Stimulated activated CD8-positive, alpha-beta memory T cell treated with anti-CD3 and anti-CD28 coated beads, Interleukin-15, amount 100 ng/mL, for 1 hour (primary cell): ENCODE data around the gene S100PBP.

Experiments used
- DNase-seq: peaks from one replicate; pipeline ENCODE4 v3.0.0-alpha.2; 2020; ENCODE audit warnings: low read depth

The S100PBP gene

GRCh38 chr1:32830092-32830852 lies 12.8 kb downstream of the S100PBP start:
- DNase-seq: no peak

- DNase-seq: no peak
Measured at GRCh38 chr1:32831878-32832277, 14.4 kb downstream of the S100PBP start.

DNA sequence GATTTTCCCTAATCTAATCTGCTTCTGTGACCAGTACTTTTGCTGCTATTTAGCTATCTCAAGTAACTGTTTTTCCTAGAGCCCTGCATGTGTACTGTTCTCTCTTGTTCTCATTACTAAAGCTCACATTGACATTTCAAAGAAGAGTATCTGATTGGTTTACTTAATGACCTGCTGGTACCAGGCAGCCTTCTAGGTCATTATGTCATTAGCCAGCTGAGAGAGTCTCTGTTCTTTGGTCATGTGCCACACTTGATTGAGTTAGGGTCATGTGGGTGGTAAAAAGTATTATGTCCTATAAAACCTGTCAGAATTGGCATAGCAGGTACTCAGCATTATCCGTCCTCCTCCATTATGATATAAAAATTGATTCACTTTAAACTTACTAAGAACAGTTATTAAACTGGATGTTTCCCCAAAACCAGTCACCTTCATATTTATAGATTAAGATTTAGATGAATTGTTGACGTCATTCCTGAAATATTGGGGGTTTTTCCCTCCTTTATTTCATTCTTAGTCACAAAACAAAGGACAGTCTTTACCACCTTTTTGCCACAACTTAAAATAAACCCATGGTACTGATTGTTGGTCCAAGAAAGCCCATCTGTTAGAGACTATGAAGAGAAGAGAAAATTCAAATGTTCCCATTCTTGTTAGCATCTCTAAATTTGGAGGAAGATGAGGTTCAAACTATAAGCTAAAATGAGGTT lies 31.1 kb downstream of the S100PBP start:
- no peak for DNase-seq

GRCh38 chr1:32855861-32856617 lies 38.6 kb downstream of the S100PBP start:
- DNase-seq: no peak

GRCh38 chr1:32858136-32858535 lies 40.7 kb downstream of the S100PBP start:
- DNase-seq: no peak

- DNase-seq: no peak
Measured at GRCh38 chr1:32858791-32859190, 41.3 kb downstream of the S100PBP start.

GRCh38 chr1:32859915-32860314 lies 42.5 kb downstream of the S100PBP start:
- no peak for DNase-seq

DNA sequence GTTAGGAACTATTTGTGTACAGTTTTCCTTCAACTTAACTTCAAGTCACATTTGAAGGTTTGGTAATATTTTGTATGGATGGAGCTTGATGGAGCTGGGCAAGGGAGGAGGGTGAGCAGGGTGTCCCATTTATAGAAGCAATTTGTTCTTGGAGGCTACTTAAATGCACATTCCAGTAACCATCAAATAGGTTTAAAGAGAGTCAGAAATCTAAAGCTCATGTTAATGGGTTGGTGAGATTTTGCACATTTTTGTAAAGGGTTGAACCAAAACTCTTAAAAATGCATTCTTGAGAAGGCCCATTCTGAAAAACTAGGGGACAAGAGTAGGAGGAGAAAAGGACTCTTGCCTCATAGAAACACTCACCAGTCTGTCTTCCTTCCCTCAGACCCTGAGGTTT lies 43.1 kb downstream of the S100PBP start:
- DNase-seq: no peak

DNA sequence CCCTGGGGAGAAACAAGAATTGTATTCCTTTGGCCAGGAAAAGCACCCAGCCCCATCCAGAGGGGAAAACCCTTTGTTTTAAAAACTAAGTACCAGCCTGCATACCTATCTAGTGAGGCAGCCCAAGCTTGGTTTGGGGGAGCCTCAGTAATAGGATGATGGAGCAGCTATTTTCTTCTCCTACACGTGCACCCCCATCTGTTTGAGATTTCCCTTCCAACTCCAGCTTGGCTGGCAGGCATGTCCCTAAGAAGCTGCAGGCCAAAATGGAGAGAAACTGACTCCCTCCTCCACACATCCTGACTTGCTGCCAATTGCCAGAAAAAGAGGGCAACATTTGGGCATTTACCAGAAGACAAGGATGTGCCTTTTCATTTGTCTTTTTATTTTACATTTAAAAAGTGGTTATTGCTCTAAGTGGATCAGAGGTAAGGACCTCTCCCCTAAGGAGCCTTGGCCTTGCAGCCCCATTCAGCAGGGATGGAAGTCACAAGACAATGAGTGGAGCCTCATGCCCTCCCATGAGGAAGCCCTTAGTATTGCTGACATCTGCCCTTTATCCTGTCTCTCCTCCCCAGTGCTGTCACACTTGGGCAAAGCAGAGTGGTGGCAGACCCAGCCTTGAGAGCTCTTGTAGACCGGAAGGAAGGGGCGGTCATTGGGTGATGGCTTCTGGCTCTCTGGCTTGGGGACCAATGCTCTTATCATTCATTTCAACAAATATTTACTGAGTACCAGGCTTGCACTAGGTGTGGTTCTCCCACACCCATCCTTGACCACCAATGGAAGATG lies 44.6 kb downstream of the S100PBP start:
- DNase-seq: no peak

DNA sequence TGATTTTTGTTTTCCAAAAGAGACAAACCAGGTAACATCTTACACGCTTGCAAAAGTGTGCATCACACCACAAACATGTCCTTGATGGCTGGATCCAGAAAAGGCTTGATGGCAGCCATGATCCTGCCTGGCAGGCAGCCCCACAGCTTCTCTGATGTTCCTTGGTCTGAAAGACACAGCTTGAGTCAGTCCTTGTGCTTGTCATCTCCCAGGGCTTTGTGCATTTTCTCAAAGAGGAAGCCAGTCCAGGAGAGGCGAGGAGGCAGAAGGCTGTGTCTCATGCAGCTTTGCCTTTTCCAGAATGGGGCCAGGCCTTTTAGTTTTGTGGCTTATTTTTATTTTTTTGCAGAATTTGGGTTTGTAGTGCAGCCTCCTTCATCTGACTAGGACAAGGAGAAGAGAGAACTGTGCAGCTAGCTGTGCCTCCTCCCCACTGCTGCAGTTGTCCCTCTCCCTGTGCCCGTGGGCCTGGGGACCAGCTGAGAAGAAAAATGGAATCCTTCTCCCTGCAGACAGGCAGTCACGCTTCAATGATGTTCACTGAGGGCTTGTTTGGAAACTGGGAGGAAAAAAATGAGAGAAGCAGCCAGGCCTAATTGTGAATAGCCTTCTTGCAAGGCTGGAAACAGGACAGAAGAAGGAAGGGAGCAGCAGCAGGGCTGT lies 45.9 kb downstream of the S100PBP start:
- DNase-seq: no peak

GRCh38 chr1:32863881-32864245 lies 46.4 kb downstream of the S100PBP start:
- DNase-seq: no peak

- DNase-seq: no peak
Measured at GRCh38 chr1:32864375-32865019, 47.0 kb downstream of the S100PBP start.

- no peak for DNase-seq
Measured at GRCh38 chr1:32865639-32866405, 48.4 kb downstream of the S100PBP start.

DNA sequence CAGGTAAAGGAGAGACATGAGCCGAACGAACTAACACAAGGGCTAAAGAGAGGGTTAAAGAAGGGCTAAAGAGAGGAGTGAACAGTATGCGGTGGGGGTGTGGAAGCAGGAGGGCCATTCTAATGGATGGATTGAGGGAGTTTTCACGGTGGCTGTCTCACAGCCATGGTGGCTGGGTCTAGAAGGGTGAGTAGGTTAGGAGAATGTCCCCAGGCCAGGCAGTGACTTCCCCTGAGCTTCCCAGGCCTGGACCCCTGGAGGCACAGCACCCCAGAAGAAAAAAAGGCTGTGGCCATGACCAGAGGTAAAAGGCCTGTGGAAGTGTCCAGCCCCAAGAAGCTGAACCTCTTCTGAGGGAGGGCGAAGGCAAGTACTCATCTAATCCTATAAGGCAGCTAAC lies 49.7 kb downstream of the S100PBP start:
- no peak for DNase-seq

DNA sequence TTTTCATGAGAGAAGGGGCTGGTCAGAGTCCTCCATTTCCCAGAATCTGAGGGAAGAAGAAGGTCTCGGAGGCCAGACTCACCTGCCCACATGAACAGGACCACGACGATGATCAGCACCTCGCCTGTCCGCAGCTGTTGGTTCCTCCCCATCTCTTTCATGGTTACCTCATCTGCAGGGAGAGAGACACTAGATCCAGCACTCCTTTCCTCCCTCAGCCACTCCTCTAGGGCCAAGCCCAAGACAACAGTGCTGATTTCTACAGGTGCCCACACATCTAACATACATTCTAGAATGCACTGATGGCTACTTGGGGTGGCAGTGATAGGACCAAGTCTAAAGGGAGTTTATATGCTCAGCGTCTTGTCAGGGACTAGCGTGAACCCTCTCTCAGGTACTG lies 50.2 kb downstream of the S100PBP start:
- DNase-seq: no peak

DNA sequence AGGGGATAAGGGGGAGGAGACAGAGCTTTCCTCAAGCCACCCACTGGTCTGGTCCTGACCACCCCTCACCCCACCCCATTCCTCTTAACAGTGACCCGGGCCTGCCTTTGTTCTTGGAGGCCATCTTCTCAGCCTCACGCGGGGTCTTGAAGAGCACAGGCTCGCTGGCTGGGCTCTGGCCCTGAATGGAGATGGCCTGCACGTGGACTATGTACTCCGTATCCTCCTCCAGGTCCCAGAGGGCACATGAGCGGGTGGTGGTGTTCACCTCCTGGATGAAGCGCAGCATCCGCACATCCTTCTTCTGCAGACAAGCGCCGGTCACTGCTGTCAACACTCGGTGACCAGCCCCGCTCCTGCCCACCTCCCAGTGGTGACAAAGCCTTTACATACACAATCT lies 50.6 kb downstream of the S100PBP start:
- no peak for DNase-seq

GRCh38 chr1:32868806-32869455 lies 51.5 kb downstream of the S100PBP start:
- no peak for DNase-seq

GRCh38 chr1:32869923-32870614 lies 52.6 kb downstream of the S100PBP start:
- no peak for DNase-seq
